Transverse colon (tissue), 4 donors: Measurements from ENCODE around the gene DEAF1. TPM values are rescaled to one million over a fixed set of nuclear protein-coding genes. Genes with fewer than 3 reads are reported as not detected.

Experiments
- DNase-seq: peaks from one replicate; pipeline ENCODE4 v3.0.0-alpha.2; 2019
- H3K27ac ChIP-seq, 4 donors: fragments of 200-600 bp; sonication (generic); 2 replicates each; pipeline ENCODE4 v1.5.1; 2016 to 2018; ENCODE audit warnings: inconsistent platforms in 4 of 4
- H3K27me3 ChIP-seq: fragments of 200-600 bp; sonication (generic); 2 replicates; pipeline ENCODE4 v1.5.1; 2017; ENCODE audit warnings: inconsistent platforms
- H3K36me3 ChIP-seq, 4 donors: fragments of 200-600 bp; sonication (generic); 2 replicates each; pipeline ENCODE4 v1.5.1; 2017 to 2019; ENCODE audit warnings: inconsistent platforms in 4 of 4
- H3K4me1 ChIP-seq, 4 donors: fragments of 200-600 bp; sonication (generic); 2 replicates each; pipeline ENCODE4 v1.5.1; 2017 to 2020; ENCODE audit warnings: inconsistent platforms in 4 of 4
- H3K4me3 ChIP-seq, 4 donors: fragments of 200-600 bp; sonication (generic); 1 replicate in 1 of 4; 2 replicates in 3 of 4; pipeline versions ENCODE4 v1.5.1 to v1.6.1; 2017 to 2019; ENCODE audit warnings: inconsistent platforms in 4 of 4
- H3K9me3 ChIP-seq, 2 donors: fragments of 200-600 bp; sonication (generic); 2 replicates each; pipeline ENCODE4 v1.5.1; 2017 to 2019; ENCODE audit warnings: inconsistent platforms in 2 of 2
- EP300 ChIP-seq: sonication (generic); formaldehyde crosslinking; IDR thresholded peaks from one replicate; pipeline ENCODE4 v1.6.1; 2017; ENCODE audit warnings: antibody characterized with exemption, low read depth
- POLR2A ChIP-seq: fragments of 450-650 bp; IDR thresholded peaks from one replicate; pipeline ENCODE4 v1.6.1; 2016; ENCODE audit warnings: antibody characterized with exemption, mild to moderate bottlenecking, moderate library complexity
- POLR2AphosphoS5 ChIP-seq, 3 donors: sonication (generic); formaldehyde crosslinking; IDR thresholded peaks; one replicate each; pipeline ENCODE4 v1.6.1; 2016; ENCODE audit warnings: antibody characterized with exemption in 3 of 3
- WGBS, 2 donors: methylation state at CpG; one replicate each; pipeline ENCODE4 v1.1.5; 2018; ENCODE audit warnings: low coverage in 1 of 2; 5-methylcytosine and 5-hydroxymethylcytosine counted together
- in situ Hi-C, 4 donors: fragments of 200-750 bp; cut with MboI; loops; one replicate each; pipeline versions ENCODE4 v1.15.0 to v1.15.1; 2017; ENCODE audit warnings: low sequenced_read_pairs in 3 of 4, low pct_ligation_motif_present in 1 of 4, low pct_unique_long_range_greater_than_20kb in 1 of 4
- intact Hi-C: fragments of 100-400 bp; cut with DNase I; formaldehyde crosslinking; loops from one replicate; pipeline ENCODE4 v1.15.1; 2023; ENCODE audit warnings: low total_unique reads
- total RNA-seq, 4 donors: library from RNA; depleted of rRNA; stranded (reverse); fragments of >200 nt; gene quantifications; one replicate each; pipeline ENCODE4 v1.1.0, GENCODE V29; 2016
- TF ChIP-seq, protein P1 (sequence below), 5 experiments: fragments of 200-600 bp in 3 of 5; fragments of 450-650 bp in 2 of 5; sonication (generic) in 3 of 5; IDR thresholded peaks; 1 replicate in 2 of 5; 2 replicates in 3 of 5; pipeline ENCODE4 v1.5.1; 2016 to 2017; ENCODE audit warnings: antibody characterized with exemption in 5 of 5, inconsistent platforms in 3 of 5, mild to moderate bottlenecking in 2 of 5, moderate library complexity in 1 of 5

DEAF1 gene
- total RNA-seq, 4 donors from 2014 or later = 24.4 to 84.5 (median 34.0) TPM

DNA sequence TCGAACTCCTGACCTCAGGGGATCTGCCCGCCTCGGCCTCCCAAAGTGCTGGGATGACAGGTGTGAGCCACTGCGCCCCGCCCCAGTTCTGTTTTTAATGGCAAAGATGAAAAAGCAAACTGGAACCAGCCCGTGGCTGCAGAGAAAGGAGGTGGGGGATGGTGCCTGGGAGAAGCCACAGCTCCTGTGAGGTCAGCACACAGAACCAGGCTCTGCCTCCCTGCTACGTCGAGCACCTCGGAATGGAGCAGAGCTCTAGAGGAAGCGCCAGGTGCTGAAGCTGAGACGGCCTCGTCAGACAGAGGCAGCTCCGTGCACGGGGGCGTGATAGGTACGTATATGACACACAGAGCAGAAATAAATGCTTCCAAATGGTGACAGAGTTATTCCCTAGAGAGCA, 49.5 kb downstream of the DEAF1 start:
- Histone ChIP-seq H3K4me1 (no peaks in the 10 kb centered on the region), H3K27me3 (no peaks in the 10 kb centered on the region), H3K9me3 (no peaks in the 10 kb centered on the region), H3K36me3 (no peaks in the 10 kb centered on the region), H3K27ac (no peak overlapping the region), H3K4me3 (no peak overlapping the region)
- DNase-seq = no peak
- intact Hi-C loops (no loop called here), in situ Hi-C loops (no loop called here)
- WGBS, 2 donors = 74% methylated on average over 16 of the region's 16 CpGs; no CpG with 5 or more reads in 1 of the 2 donors
- TF ChIP-seq, protein P1, sequence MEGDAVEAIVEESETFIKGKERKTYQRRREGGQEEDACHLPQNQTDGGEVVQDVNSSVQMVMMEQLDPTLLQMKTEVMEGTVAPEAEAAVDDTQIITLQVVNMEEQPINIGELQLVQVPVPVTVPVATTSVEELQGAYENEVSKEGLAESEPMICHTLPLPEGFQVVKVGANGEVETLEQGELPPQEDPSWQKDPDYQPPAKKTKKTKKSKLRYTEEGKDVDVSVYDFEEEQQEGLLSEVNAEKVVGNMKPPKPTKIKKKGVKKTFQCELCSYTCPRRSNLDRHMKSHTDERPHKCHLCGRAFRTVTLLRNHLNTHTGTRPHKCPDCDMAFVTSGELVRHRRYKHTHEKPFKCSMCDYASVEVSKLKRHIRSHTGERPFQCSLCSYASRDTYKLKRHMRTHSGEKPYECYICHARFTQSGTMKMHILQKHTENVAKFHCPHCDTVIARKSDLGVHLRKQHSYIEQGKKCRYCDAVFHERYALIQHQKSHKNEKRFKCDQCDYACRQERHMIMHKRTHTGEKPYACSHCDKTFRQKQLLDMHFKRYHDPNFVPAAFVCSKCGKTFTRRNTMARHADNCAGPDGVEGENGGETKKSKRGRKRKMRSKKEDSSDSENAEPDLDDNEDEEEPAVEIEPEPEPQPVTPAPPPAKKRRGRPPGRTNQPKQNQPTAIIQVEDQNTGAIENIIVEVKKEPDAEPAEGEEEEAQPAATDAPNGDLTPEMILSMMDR (IDR thresholded peaks at IDR 0.05) = no peak
- TF ChIP-seq POLR2AphosphoS5 (IDR thresholded peaks at IDR 0.05) = no peak
- no peak for TF ChIP-seq EP300
- no peak for TF ChIP-seq POLR2A

DNA sequence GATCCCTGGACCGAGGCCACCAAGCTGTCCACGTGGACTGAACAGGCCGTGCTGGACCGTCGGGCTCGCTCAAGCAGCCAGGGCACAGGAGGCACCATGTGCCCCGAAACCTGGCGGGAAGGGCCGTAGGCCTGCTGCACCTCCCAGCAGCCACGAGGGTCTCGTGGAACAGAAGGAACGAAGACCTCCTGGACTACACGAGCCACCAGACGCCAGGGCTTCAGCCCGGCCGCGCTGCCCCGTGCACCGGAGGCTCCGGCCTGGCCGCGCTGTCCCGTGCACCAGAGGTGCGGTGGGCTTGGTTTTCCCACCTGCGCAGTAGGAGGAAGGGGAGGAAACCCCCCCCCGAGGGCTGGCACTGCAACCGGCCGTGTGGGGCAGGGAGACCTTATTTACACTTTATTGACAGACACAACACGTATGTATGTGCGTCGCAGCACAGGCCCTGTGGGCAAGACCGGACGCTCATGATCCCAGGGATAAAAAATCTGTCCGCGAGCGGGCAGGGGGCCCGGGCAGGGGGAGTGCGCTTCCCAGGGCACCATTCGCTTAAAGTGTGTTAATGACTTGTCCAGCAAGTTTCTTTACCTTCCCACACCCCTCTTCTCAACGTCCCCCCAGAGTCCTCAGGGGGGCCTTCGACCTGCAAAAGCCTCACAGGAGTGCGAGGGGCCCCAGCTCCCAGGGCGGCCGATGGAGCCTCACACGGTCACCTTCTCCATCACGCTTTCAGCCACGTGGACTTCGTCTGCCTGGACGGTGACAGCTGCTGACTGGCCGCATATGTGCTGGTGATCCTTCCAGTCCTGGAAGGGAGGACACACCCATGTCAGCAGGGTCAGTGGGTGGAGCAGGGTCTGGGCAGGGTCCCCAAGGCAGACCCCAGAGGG, 50.9 kb downstream of the DEAF1 start:
- no peak for TF ChIP-seq POLR2A
- TF ChIP-seq, protein P1 (IDR thresholded peaks at IDR 0.05) = no peak
- Histone ChIP-seq H3K4me1 (peaks cover 0 to 2% (median 0%) of the 10 kb centered on the region in 4 donors), H3K27me3 (peaks cover 12% of the 10 kb centered on the region), H3K4me3 (no peak overlapping the region), H3K36me3 (no peaks in the 10 kb centered on the region), H3K27ac (no peak overlapping the region), H3K9me3 (no peaks in the 10 kb centered on the region)
- intact Hi-C loops = no loop called here
- 86% methylated on average over 50 of the region's 50 CpGs; no CpG with 5 or more reads in 1 of the 2 donors for WGBS, 2 donors
- in situ Hi-C loops = no loop called here
- DNase-seq = no peak

DNA sequence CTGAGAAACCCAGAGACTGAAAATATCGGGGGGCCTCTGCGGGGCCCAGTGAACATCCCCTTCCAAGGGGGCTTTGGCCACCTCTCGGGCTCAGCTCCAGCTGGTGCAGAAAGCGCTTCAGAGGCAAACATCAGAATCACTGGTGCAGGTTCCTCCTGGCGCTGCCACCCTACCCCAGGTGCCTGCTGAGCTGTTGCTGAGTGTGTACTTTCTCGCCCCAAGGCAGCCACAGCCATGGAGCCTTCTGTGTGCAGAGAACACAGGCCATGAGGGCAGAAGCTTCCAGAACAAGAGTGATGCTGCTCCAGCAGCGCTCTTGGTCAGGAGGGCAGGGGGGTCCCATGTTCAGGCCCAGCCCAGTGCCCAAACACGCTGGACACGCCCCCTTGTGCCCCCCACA, 51.7 kb downstream of the DEAF1 start:
- WGBS, 2 donors = 94 to 95% methylated on average over 4 to 9 of the region's 9 CpGs
- Histone ChIP-seq H3K27me3 (peaks cover 19% of the 10 kb centered on the region), H3K4me3 (no peak overlapping the region), H3K4me1 (peaks cover 0 to 5% (median 0%) of the 10 kb centered on the region in 4 donors), H3K36me3 (no peaks in the 10 kb centered on the region), H3K9me3 (no peaks in the 10 kb centered on the region), H3K27ac (no peak overlapping the region)
- intact Hi-C loops = no loop called here
- TF ChIP-seq POLR2A (no peak), POLR2AphosphoS5 (IDR thresholded peaks at IDR 0.05) (no peak), EP300 (no peak)
- TF ChIP-seq, protein P1 (IDR thresholded peaks at IDR 0.05) = no peak
- no peak for DNase-seq
- in situ Hi-C loops = no loop called here

DNA sequence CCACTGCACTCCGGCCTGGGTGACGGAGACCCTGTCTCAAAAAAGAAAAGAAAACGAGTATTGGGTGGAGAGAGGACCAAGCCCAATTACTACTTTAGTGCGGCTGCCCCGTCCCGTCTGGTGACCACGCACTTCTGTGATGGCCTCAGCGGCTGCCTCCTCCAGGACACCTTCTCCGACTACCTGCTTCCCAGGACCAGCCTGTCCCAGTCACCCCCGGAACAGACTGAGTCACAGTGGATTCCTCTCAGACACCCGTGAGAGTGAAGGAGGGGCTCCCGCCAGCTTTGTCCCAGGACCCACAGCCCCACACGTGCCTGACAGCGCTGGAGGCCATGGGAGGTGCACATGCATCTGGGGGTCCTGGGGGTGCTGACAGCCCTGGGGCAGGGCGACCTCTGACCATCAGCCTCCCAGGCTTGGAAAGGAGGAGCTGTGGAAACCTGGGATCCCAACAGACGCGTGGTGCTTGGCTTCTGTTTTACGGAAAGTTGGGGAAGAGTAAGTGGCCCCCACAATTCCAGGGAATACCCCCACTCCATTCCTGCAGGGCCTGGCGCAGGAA, 53.1 kb downstream of the DEAF1 start:
- intact Hi-C loops (no loop called here), in situ Hi-C loops (no loop called here)
- Histone ChIP-seq H3K9me3 (no peaks in the 10 kb centered on the region), H3K4me1 (peaks cover 5 to 17% (median 6%) of the 10 kb centered on the region in 4 donors), H3K27me3 (peaks cover 34% of the 10 kb centered on the region), H3K4me3 (no peak overlapping the region), H3K36me3 (no peaks in the 10 kb centered on the region), H3K27ac (no peak overlapping the region)
- 91% methylated on average over 19 of the region's 19 CpGs; no CpG with 5 or more reads in 1 of the 2 donors for WGBS, 2 donors
- DNase-seq = no peak
- no peak for TF ChIP-seq EP300
